IMR-90 (cell line): ENCODE results near the gene NLRC3. TPM values are rescaled to one million over a fixed set of nuclear protein-coding genes. Genes with fewer than 3 reads are reported as not detected.

Experiments used
- ATAC-seq: fragments of 200-7000 bp; cut with Tn5 transposase; 2 replicates; pipeline ENCODE4 v1.9.1; 2020; ENCODE audit warnings: low read depth, mild to moderate bottlenecking, moderate library complexity
- BruUV-seq: library from RNA; stranded (reverse); fragments of 400-500 nt; replicated peaks from 2 replicates; lab custom pipeline; 2021; lab: Mats Ljungman, UMichigan
- CTCF ChIA-PET: fragments of 300-600 bp; formaldehyde crosslinking; extraction: SDS; loops from one replicate; lab custom pipeline; 2021; ENCODE audit warnings: antibody characterized with exemption; lab: Yijun Ruan, JAX
- POLR2A ChIA-PET: fragments of 300-600 bp; sonication (Branson Sonifier 250); formaldehyde crosslinking; loops from one replicate; lab custom pipeline; 2022; ENCODE audit warnings: antibody characterized with exemption; ENCODE audit not compliant: unreplicated experiment; lab: Charles Lee
- DNase-seq: peaks from one replicate; pipeline ENCODE4 v3.0.0; 2013
- H2AFZ ChIP-seq: replicated peaks from 2 replicates; pipeline ENCODE3; 2013; ENCODE audit warnings: low read length, mild to moderate bottlenecking; ENCODE audit not compliant: poor library complexity
- H2AK5ac ChIP-seq: 2 replicates; pipeline ENCODE4 v1.6.1; 2013; ENCODE audit warnings: low read depth, low read length, inconsistent platforms
- H2AK9ac ChIP-seq: replicated peaks from 2 replicates; pipeline ENCODE3; 2013; ENCODE audit warnings: mild to moderate bottlenecking, low read depth, low read length, moderate library complexity; ENCODE audit not compliant: poor library complexity
- H2BK120ac ChIP-seq: 2 replicates; pipeline ENCODE4 v1.6.1; 2013; ENCODE audit warnings: low read depth, low read length, inconsistent platforms
- H2BK15ac ChIP-seq: 3 replicates; pipeline ENCODE4 v1.6.1; 2013; ENCODE audit warnings: low read depth, low read length, inconsistent platforms
- H2BK20ac ChIP-seq: 2 replicates; pipeline ENCODE4 v1.6.1; 2013; ENCODE audit warnings: low read depth, mild to moderate bottlenecking, inconsistent platforms, low read length, moderate library complexity
- H2BK5ac ChIP-seq: 2 replicates; pipeline ENCODE4 v1.6.1; 2013; ENCODE audit warnings: mild to moderate bottlenecking, low read depth, low read length, inconsistent platforms; ENCODE audit not compliant: poor library complexity, severe bottlenecking
- H3K14ac ChIP-seq: replicated peaks from 2 replicates; pipeline ENCODE4 v1.6.1; 2013; ENCODE audit warnings: low read depth, low read length, inconsistent platforms
- H3K18ac ChIP-seq: 2 replicates; pipeline ENCODE4 v1.6.1; 2013; ENCODE audit warnings: low read depth, low read length, control low read depth
- H3K23ac ChIP-seq: 2 replicates; pipeline ENCODE4 v1.6.1; 2013; ENCODE audit warnings: low read depth, low read length, inconsistent platforms
- H3K27ac ChIP-seq: 2 replicates; pipeline ENCODE4 v1.5.1; 2013; ENCODE audit warnings: mild to moderate bottlenecking, control low read depth, low read length; ENCODE audit not compliant: insufficient read depth
- H3K27me3 ChIP-seq: 2 replicates; pipeline ENCODE4 v1.6.1; 2013; ENCODE audit warnings: low read length; ENCODE audit not compliant: control insufficient read depth, insufficient read depth
- H3K36me3 ChIP-seq: 2 replicates; pipeline ENCODE4 v1.6.1; 2013; ENCODE audit warnings: low read length, mixed read lengths; ENCODE audit not compliant: control insufficient read depth, insufficient read depth
- H3K4ac ChIP-seq: 2 replicates; pipeline ENCODE4 v1.6.1; 2013; ENCODE audit warnings: low read depth, low read length, inconsistent platforms
- H3K4me1 ChIP-seq: 2 replicates; pipeline ENCODE4 v1.6.1; 2013; ENCODE audit warnings: low read length, mixed read lengths; ENCODE audit not compliant: control insufficient read depth, insufficient read depth
- H3K4me2 ChIP-seq: 2 replicates; pipeline ENCODE4 v1.6.1; 2013; ENCODE audit warnings: low read depth, mild to moderate bottlenecking, control low read depth, low read length, moderate library complexity
- H3K4me3 ChIP-seq: 2 replicates; pipeline ENCODE4 v1.5.1; 2013; ENCODE audit warnings: low read depth, mild to moderate bottlenecking, control low read depth, low read length, moderate library complexity; ENCODE audit not compliant: insufficient read depth
- H3K56ac ChIP-seq: 2 replicates; pipeline ENCODE4 v1.6.1; 2013; ENCODE audit warnings: low read length, inconsistent platforms; ENCODE audit not compliant: insufficient read depth; ENCODE audit errors: extremely low read depth
- H3K79me1 ChIP-seq, 2 experiments: 2 replicates each; pipeline ENCODE4 v1.6.1; 2013; ENCODE audit warnings: low read length in 2 of 2, inconsistent platforms in 1 of 2, low read depth in 1 of 2
- H3K9ac ChIP-seq: 2 replicates; pipeline ENCODE4 v1.6.1; 2013; ENCODE audit warnings: low read depth, low read length, control low read depth
- H3K9me1 ChIP-seq: 2 replicates; pipeline ENCODE4 v1.6.1; 2013; ENCODE audit warnings: low read length, inconsistent platforms; ENCODE audit not compliant: insufficient read depth
- H3K9me3 ChIP-seq: 2 replicates; pipeline ENCODE4 v1.6.1; 2013; ENCODE audit warnings: low read length; ENCODE audit not compliant: control insufficient read depth, insufficient read depth
- H4K20me1 ChIP-seq: 2 replicates; pipeline ENCODE4 v1.6.1; 2013; ENCODE audit warnings: low read length, inconsistent platforms; ENCODE audit not compliant: insufficient read depth
- H4K5ac ChIP-seq: 2 replicates; pipeline ENCODE4 v1.6.1; 2013; ENCODE audit warnings: mild to moderate bottlenecking, low read depth, low read length, control low read depth
- H4K8ac ChIP-seq, 2 experiments: 2 replicates each; pipeline ENCODE4 v1.6.1; 2013; ENCODE audit warnings: low read depth in 2 of 2, low read length in 2 of 2, control low read depth in 1 of 2, inconsistent platforms in 1 of 2
- H4K91ac ChIP-seq: 2 replicates; pipeline ENCODE4 v1.6.1; 2013; ENCODE audit warnings: low read depth, low read length, inconsistent platforms; ENCODE audit not compliant: insufficient read depth
- BHLHE40 ChIP-seq: fragments of 150-350 bp; IDR thresholded peaks from 2 replicates; pipeline ENCODE4 v1.6.1; 2016; ENCODE audit warnings: mild to moderate bottlenecking, low read depth, low read length
- CEBPB ChIP-seq: IDR thresholded peaks from 2 replicates; pipeline ENCODE4 v1.6.1; 2012; ENCODE audit warnings: low read depth, low read length, improper control_type of control experiment
- FOS ChIP-seq: fragments of 150-350 bp; IDR thresholded peaks from 2 replicates; pipeline ENCODE4 v1.6.1; 2016; ENCODE audit warnings: low read depth, low read length
- RAD21 ChIP-seq: IDR thresholded peaks from 2 replicates; pipeline ENCODE4 v1.6.1; 2012; ENCODE audit warnings: low read length, improper control_type of control experiment
- RFX5 ChIP-seq: IDR thresholded peaks from 2 replicates; pipeline ENCODE4 v1.8.0; 2012; ENCODE audit warnings: low read depth, mild to moderate bottlenecking, low read length, moderate library complexity
- SMC3 ChIP-seq: fragments of 150-350 bp; IDR thresholded peaks from 2 replicates; pipeline ENCODE4 v1.6.1; 2016; ENCODE audit warnings: low read depth, mild to moderate bottlenecking, antibody characterized with exemption, low read length, moderate library complexity
- WGBS, 2 experiments: methylation state at CpG; one replicate each; pipeline versions ENCODE4 v1.1.5 to v1.1.7; 2013; ENCODE audit warnings: missing lambda C conversion rate in 2 of 2; ENCODE audit not compliant: insufficient read length in 1 of 2; ENCODE audit errors: extremely low coverage in 2 of 2; 5-methylcytosine and 5-hydroxymethylcytosine counted together
- dilution Hi-C: fragments of 300-500 bp; cut with HindIII; formaldehyde crosslinking; loops from one replicate; pipeline ENCODE4 v1.14.3; 2018; ENCODE audit warnings: low sequenced_read_pairs; ENCODE audit not compliant: unreplicated experiment
- in situ Hi-C: fragments of 300-500 bp; cut with MboI; formaldehyde crosslinking; loops from 3 replicates; pipeline ENCODE4 v1.14.3; 2019; ENCODE audit warnings: low sequenced_read_pairs, inconsistent platforms, mixed read lengths
- intact Hi-C: fragments of 100-400 bp; cut with micrococcal nuclease; formaldehyde crosslinking; loops from 2 replicates; pipeline ENCODE4 v1.10.0; 2022
- polyA plus RNA-seq, 3 experiments: library from polyadenylated mRNA; depleted of rRNA; stranded (reverse); fragments of >200 nt; gene quantifications; 2 replicates each; pipeline ENCODE4 v1.2.3, GENCODE V29; 2012; ENCODE audit warnings: low replicate concordance in 1 of 3
- total RNA-seq: library from RNA; depleted of rRNA; stranded (reverse); fragments of >200 nt; gene quantifications from 2 replicates; pipeline ENCODE4 v1.2.3, GENCODE V29; 2012
- TF ChIP-seq, protein P1 (sequence below): fragments of 150-350 bp; IDR thresholded peaks from 2 replicates; pipeline ENCODE4 v1.6.1; 2016; ENCODE audit warnings: low read depth, mild to moderate bottlenecking, low read length, moderate library complexity, borderline replicate concordance

Gene NLRC3
- total and polyA plus RNA-seq, 2 of the 4 experiments (the other 2 are of a cell fraction) = not detected

DNA sequence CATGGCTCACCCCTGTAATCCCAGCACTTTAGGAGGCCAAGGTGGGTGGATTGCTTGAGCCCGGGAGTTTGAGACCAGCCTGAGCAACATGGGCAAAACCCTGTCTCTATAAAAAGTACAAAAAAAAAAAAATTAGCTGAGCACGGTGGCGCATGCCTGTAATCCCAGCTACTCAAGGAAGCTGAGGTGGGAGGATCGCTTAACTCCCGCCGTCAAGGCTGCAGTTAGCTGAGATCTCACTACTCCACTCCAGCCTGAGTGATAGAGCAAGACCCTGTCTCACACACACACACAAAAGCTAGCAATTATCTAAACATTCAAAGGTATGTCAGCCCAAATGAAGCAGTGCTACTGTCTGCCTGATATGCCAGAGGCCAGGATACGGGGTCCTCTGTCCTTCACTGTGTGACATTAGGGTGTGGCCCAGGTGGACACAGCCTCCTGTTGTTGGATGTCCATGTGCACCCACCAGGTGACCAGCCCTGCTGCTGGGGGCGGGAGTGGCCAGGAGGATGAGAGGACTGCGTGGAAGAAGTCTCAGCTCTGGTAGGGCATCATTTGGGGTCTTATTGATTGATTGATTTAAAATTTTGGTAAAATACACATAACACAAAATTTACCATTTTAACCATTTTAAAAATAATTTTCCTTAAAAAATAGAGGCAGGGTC, 3.9 kb downstream of the NLRC3 start:
- H4K5ac ChIP-seq = no peak overlapping the region
- H3K36me3 ChIP-seq = no peaks in the 10 kb centered on the region
- H2BK120ac ChIP-seq = no peak overlapping the region
- in situ Hi-C loops = no loop called here
- no peak overlapping the region for H3K23ac ChIP-seq
- ChIA-PET CTCF (no interaction called here), POLR2A (no interaction called here)
- no peak overlapping the region for H3K56ac ChIP-seq
- H3K27ac ChIP-seq = no peak overlapping the region
- H2AK5ac ChIP-seq = no peak overlapping the region
- no peak overlapping the region for H2AFZ ChIP-seq
- DNase-seq = no peak
- H3K9me1 ChIP-seq = no peaks in the 10 kb centered on the region
- H3K4me1 ChIP-seq = no peaks in the 10 kb centered on the region
- H4K91ac ChIP-seq = no peak overlapping the region
- peaks cover 4% of the 10 kb centered on the region for H3K27me3 ChIP-seq
- peaks cover 7% of the 10 kb centered on the region for H3K9me3 ChIP-seq
- H3K4ac ChIP-seq = no peak overlapping the region
- no peak overlapping the region for H3K4me2 ChIP-seq
- no peaks in the 10 kb centered on the region for H3K79me1 ChIP-seq
- no peak overlapping the region for H3K14ac ChIP-seq
- TF ChIP-seq FOS (no peak), RFX5 (no peak), CEBPB (no peak), BHLHE40 (no peak), RAD21 (no peak), SMC3 (no peak)
- TF ChIP-seq, protein P1, sequence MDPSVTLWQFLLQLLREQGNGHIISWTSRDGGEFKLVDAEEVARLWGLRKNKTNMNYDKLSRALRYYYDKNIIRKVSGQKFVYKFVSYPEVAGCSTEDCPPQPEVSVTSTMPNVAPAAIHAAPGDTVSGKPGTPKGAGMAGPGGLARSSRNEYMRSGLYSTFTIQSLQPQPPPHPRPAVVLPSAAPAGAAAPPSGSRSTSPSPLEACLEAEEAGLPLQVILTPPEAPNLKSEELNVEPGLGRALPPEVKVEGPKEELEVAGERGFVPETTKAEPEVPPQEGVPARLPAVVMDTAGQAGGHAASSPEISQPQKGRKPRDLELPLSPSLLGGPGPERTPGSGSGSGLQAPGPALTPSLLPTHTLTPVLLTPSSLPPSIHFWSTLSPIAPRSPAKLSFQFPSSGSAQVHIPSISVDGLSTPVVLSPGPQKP = no peak
- WGBS, 2 experiments = 75% methylated on average over 1 of the region's 9 CpGs; no CpG with 5 or more reads in 1 of the 2 experiments
- ATAC-seq = no peak
- H2BK5ac ChIP-seq = no peak overlapping the region
- no peak overlapping the region for H3K18ac ChIP-seq
- intact Hi-C loops = no loop called here
- no peaks in the 10 kb centered on the region for H4K20me1 ChIP-seq
- H2AK9ac ChIP-seq = no peak overlapping the region
- no peak overlapping the region for H3K4me3 ChIP-seq
- H4K8ac ChIP-seq = no peak overlapping the region
- no peak overlapping the region for H2BK20ac ChIP-seq
- H3K9ac ChIP-seq = no peak overlapping the region
- BruUV-seq = no TSS peak
- dilution Hi-C loops = no loop called here
- H2BK15ac ChIP-seq = no peak overlapping the region
